Natural killer cell (primary cell): ENCODE data around the gene NDEL1. TPM values are rescaled to one million over a fixed set of nuclear protein-coding genes. Genes with fewer than 3 reads are reported as not detected.

Source experiments
- ATAC-seq, 3 donors: fragments of 150-1000 bp in 2 of 3; fragments of 200-7000 bp in 1 of 3; cut with Tn5 transposase; 1 replicate in 1 of 3; 2 replicates in 2 of 3; pipeline ENCODE4 v1.10.0; 2021; ENCODE audit warnings: mild to moderate bottlenecking in 2 of 3, moderate library complexity in 2 of 3
- DNase-seq, 2 donors: peaks; one replicate each; pipeline versions ENCODE4 v3.0.0 to v3.0.0-alpha.2; 2013 to 2021; ENCODE audit warnings: mixed read lengths in 1 of 2
- H3K27ac ChIP-seq: one replicate; pipeline ENCODE4 v1.5.1; 2013; ENCODE audit warnings: mild to moderate bottlenecking, low read length
- H3K27me3 ChIP-seq: one replicate; pipeline ENCODE4 v1.6.1; 2013; ENCODE audit warnings: low read length; ENCODE audit not compliant: control insufficient read depth, insufficient read depth
- H3K36me3 ChIP-seq: one replicate; pipeline ENCODE4 v1.6.1; 2013; ENCODE audit warnings: low read length; ENCODE audit not compliant: control insufficient read depth, insufficient read depth
- H3K4me1 ChIP-seq: one replicate; pipeline ENCODE4 v1.6.1; 2013; ENCODE audit warnings: low read length; ENCODE audit not compliant: control insufficient read depth, insufficient read depth
- H3K4me3 ChIP-seq: one replicate; pipeline ENCODE4 v1.5.1; 2013; ENCODE audit warnings: low read length
- H3K9me3 ChIP-seq: one replicate; pipeline ENCODE4 v1.6.1; 2013; ENCODE audit warnings: low read length; ENCODE audit not compliant: control insufficient read depth, insufficient read depth
- H3K27ac Mint-ChIP-seq, 2 donors: one replicate each; pipeline ENCODE4 v1.8.0; 2022; ENCODE audit warnings: mild to moderate bottlenecking in 2 of 2, mixed read lengths in 2 of 2, moderate library complexity in 1 of 2
- H3K27me3 Mint-ChIP-seq, 2 donors: one replicate each; pipeline ENCODE4 v1.8.0; 2022; ENCODE audit warnings: low read depth in 2 of 2, mixed read lengths in 2 of 2
- H3K36me3 Mint-ChIP-seq: one replicate; pipeline ENCODE4 v1.8.0; 2022; ENCODE audit warnings: mixed read lengths
- H3K4me1 Mint-ChIP-seq, 2 donors: one replicate each; pipeline ENCODE4 v1.8.0; 2022; ENCODE audit warnings: mixed read lengths in 2 of 2
- H3K4me3 Mint-ChIP-seq: one replicate; pipeline ENCODE4 v1.8.0; 2022; ENCODE audit warnings: mild to moderate bottlenecking, moderate library complexity, mixed read lengths
- H3K9me3 Mint-ChIP-seq, 2 donors: one replicate each; pipeline ENCODE4 v1.8.0; 2022; ENCODE audit warnings: mixed read lengths in 2 of 2
- WGBS: methylation state at CpG from one replicate; pipeline ENCODE4 v1.1.7; 2013; ENCODE audit warnings: missing lambda C conversion rate; ENCODE audit not compliant: insufficient coverage; 5-methylcytosine and 5-hydroxymethylcytosine counted together
- intact Hi-C: fragments of 100-400 bp; cut with micrococcal nuclease; formaldehyde crosslinking; loops from one replicate; pipeline ENCODE4 v1.14.2; 2022
- total RNA-seq, 4 donors: library from RNA; stranded (reverse); fragments of 120-200 nt in 1 of 4; gene quantifications; one replicate each; pipeline versions ENCODE4 v1.2.3 to v1.2.4, GENCODE V29; 2013 to 2022
- TF ChIP-seq, protein P1 (sequence below): fragments of 200-600 bp; IDR thresholded peaks from one replicate; pipeline ENCODE4 v1.8.0; 2022; ENCODE audit warnings: antibody characterized with exemption

Gene NDEL1
- total RNA-seq, 3 donors from 2014 or later (not counting 1 experiment from before 2014, with no cell fraction given), result 174 to 219 (median 193) TPM

DNA sequence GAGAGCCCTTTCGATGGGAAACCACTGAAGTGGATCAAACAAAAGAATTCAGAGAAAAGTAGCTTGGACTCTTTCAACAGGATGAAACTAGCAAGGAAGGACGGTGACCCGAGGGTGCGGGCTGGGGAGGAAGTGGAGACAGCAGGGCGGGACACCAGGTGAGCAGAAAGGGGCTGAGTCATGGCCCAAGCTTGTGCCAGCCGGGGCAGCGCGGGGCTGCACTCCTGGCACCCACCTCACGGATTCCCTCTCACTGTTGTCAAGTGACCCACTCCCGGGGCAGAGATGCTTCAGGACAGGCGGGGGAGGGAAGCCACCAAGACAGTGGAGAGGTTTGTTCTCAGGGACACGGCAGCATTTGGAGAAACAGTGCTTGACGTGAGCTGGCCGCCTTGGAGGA lies 27.3 kb upstream of the NDEL1 start:
- Histone ChIP-seq H3K36me3 (no peaks in the 10 kb centered on the region), H3K9me3 (no peaks in the 10 kb centered on the region), H3K27ac (no peak overlapping the region), H3K27me3 (peaks cover 6% of the 10 kb centered on the region), H3K4me3 (no peak overlapping the region), H3K4me1 (peaks cover 6% of the 10 kb centered on the region)
- Mint-ChIP-seq H3K27ac (no peak overlapping the region), H3K4me3 (no peak overlapping the region), H3K4me1 (peaks cover 6 to 9% of the 10 kb centered on the region in 2 donors), H3K27me3 (peaks cover 8 to 12% of the 10 kb centered on the region in 2 donors), H3K36me3 (no peaks in the 10 kb centered on the region), H3K9me3 (no peaks in the 10 kb centered on the region)
- 51% methylated on average over 14 of the region's 14 CpGs for whole genome bisulfite sequencing
- DNase-seq (no peak), ATAC-seq (no peak)
- TF ChIP-seq, protein P1, sequence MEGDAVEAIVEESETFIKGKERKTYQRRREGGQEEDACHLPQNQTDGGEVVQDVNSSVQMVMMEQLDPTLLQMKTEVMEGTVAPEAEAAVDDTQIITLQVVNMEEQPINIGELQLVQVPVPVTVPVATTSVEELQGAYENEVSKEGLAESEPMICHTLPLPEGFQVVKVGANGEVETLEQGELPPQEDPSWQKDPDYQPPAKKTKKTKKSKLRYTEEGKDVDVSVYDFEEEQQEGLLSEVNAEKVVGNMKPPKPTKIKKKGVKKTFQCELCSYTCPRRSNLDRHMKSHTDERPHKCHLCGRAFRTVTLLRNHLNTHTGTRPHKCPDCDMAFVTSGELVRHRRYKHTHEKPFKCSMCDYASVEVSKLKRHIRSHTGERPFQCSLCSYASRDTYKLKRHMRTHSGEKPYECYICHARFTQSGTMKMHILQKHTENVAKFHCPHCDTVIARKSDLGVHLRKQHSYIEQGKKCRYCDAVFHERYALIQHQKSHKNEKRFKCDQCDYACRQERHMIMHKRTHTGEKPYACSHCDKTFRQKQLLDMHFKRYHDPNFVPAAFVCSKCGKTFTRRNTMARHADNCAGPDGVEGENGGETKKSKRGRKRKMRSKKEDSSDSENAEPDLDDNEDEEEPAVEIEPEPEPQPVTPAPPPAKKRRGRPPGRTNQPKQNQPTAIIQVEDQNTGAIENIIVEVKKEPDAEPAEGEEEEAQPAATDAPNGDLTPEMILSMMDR, result no peak
- intact Hi-C loops, result no loop called here

DNA sequence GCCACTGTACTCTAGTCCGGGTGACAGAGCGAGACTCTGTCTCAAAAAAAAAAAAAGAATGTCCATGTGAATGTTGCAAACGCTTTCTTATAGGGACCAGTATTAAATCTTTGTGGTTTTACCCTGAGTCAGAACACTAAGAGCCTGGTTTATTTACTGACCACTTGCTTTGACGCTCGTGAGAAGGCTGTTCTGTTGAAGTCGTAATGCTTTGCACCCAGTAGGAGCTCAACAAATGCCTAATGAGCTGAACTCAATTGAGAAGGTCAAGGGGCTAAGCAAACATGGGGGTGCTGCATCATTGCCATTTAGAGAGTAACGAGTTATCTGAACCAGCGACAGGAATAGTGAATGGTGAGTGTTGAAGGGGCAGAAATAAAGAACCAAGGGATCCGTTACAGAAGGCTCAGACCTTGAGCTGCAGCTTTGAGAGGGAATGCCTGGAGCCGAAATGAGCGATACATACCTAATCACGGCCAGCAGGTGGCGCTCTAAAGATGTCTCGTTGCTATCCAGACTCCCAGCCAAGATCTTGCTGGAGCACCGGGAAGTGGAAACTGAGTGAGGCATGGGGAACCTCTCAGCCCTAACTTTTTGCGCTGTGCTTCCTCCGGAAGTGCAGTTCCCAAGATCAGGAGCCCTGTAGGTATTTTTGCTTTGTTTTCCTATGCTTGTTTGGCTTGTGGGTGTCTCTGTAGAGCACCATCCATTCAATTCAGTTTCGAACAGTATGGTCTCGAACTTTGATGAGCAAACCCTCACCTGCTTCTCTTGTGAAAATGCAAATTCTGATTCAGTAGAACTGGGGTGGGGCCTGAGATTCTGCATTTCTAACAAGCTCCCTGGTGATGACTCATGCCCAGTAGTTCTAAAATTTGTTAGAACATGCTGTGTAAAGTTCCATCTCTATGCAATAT lies 25.5 kb upstream of the NDEL1 start:
- Mint-ChIP-seq H3K27ac (no peak overlapping the region), H3K36me3 (no peaks in the 10 kb centered on the region), H3K4me1 (peaks cover 6 to 9% of the 10 kb centered on the region in 2 donors), H3K27me3 (peaks cover 11 to 12% of the 10 kb centered on the region in 2 donors), H3K4me3 (no peak overlapping the region), H3K9me3 (no peaks in the 10 kb centered on the region)
- TF ChIP-seq, protein P1, result peak; percentile 92
- Histone ChIP-seq H3K4me3 (no peak overlapping the region), H3K27me3 (peaks cover 6% of the 10 kb centered on the region), H3K27ac (no peak overlapping the region), H3K4me1 (peaks cover 6% of the 10 kb centered on the region), H3K36me3 (no peaks in the 10 kb centered on the region), H3K9me3 (no peaks in the 10 kb centered on the region)
- ATAC-seq (peak; percentile 71 to 91 (median 88)), DNase-seq (peak; percentile 72 to 91)
- intact Hi-C loops, result loop anchor here (2.0 kb wide), 2 partner anchors 337 to 375 kb away; no protein-coding TSS in a partner anchor
- WGBS, result 29% methylated on average over 19 of the region's 19 CpGs

DNA sequence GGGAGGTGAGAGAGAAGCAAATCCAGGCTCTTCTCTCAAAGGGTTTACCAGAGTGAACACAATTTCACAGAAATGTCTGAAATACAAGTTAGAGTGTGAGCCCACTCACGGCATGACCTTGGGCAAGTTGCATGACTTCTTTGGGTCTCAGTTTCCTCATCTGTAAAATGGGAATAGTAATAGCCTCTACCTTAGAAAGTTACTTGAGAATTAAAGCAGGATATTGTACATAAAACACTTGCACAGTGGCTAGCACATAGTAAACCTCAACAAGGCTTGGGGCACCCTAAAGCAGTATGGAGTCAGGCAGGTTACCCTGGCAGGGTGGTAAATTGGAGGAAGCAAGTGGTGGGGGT lies 24.8 kb upstream of the NDEL1 start:
- no peaks in the 10 kb centered on the region for H3K36me3 ChIP-seq

More for the DNA sequence above, 24.8 kb upstream of the NDEL1 start:
- Mint-ChIP-seq H3K9me3 (no peaks in the 10 kb centered on the region), H3K27me3 (peaks cover 12 to 13% of the 10 kb centered on the region in 2 donors), H3K4me1 (peaks cover 6 to 9% of the 10 kb centered on the region in 2 donors), H3K27ac (no peak overlapping the region), H3K36me3 (no peaks in the 10 kb centered on the region), H3K4me3 (no peak overlapping the region)
- no peak for ATAC-seq
- Histone ChIP-seq H3K27ac (no peak overlapping the region), H3K4me3 (no peak overlapping the region), H3K27me3 (peaks cover 6% of the 10 kb centered on the region), H3K9me3 (no peaks in the 10 kb centered on the region), H3K4me1 (peaks cover 6% of the 10 kb centered on the region)
- DNase-seq, result no peak
- TF ChIP-seq, protein P1, result no peak
- 80% methylated on average over 1 of the region's 1 CpG for WGBS
- intact Hi-C loops, result loop anchor here (2.0 kb wide), 2 partner anchors 336 to 374 kb away; no protein-coding TSS in a partner anchor
